Gastroesophageal sphincter (tissue), 2 donors: ENCODE results near the gene PCDH9.

Experiments
- EP300 ChIP-seq: sonication (generic); formaldehyde crosslinking; IDR thresholded peaks from one replicate; pipeline ENCODE4 v1.6.1; 2017; ENCODE audit warnings: antibody characterized with exemption, mild to moderate bottlenecking
- POLR2A ChIP-seq, 2 donors: fragments of 450-650 bp; IDR thresholded peaks; one replicate each; pipeline ENCODE4 v1.6.1; 2017; ENCODE audit warnings: antibody characterized with exemption in 2 of 2, mild to moderate bottlenecking in 2 of 2, moderate library complexity in 1 of 2

GRCh38 chr13:66391322-66391721 lies 838.8 kb downstream of the PCDH9 start:
- TF ChIP-seq EP300 = no peak
- no peak for TF ChIP-seq POLR2A (IDR thresholded peaks at IDR 0.05)
